Measurements from ENCODE around the gene PPP2R5A. TPM values are rescaled to one million over a fixed set of nuclear protein-coding genes. Genes with fewer than 3 reads are reported as not detected.

Gene PPP2R5A
- total and polyA plus RNA-seq, 8 donors: 38.4 to 72.6 (median 52.5) TPM

DNA sequence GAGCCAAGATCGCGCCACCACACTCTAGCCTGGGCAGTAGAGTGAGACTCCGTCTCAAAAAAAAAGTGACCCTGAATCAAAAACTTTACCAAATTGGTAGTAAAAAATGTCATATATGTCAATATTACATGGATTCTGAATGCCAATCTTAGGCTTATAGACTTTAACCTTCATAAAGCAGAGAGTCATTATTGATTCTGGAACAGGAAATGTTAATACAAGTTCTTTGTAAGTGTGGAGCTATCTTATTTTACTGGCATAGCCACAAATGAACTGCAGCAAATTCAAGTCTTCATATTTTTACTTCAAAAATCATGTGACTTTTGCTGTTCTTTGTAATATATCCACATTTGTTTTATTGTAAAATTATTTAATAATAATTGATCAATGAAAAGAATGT lies 41.3 kb downstream of the PPP2R5A start:
- H3K27me3 ChIP-seq: no peaks in the 10 kb centered on the region
- peaks cover 0 to 23% (median 20%) of the 10 kb centered on the region in 4 donors for H3K36me3 ChIP-seq
- no peak for DNase-seq
- H3K27ac ChIP-seq: no peak overlapping the region
- TF ChIP-seq POLR2A (IDR thresholded peaks at IDR 0.05): no peak
- TF ChIP-seq, protein P1, sequence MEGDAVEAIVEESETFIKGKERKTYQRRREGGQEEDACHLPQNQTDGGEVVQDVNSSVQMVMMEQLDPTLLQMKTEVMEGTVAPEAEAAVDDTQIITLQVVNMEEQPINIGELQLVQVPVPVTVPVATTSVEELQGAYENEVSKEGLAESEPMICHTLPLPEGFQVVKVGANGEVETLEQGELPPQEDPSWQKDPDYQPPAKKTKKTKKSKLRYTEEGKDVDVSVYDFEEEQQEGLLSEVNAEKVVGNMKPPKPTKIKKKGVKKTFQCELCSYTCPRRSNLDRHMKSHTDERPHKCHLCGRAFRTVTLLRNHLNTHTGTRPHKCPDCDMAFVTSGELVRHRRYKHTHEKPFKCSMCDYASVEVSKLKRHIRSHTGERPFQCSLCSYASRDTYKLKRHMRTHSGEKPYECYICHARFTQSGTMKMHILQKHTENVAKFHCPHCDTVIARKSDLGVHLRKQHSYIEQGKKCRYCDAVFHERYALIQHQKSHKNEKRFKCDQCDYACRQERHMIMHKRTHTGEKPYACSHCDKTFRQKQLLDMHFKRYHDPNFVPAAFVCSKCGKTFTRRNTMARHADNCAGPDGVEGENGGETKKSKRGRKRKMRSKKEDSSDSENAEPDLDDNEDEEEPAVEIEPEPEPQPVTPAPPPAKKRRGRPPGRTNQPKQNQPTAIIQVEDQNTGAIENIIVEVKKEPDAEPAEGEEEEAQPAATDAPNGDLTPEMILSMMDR (IDR thresholded peaks at IDR 0.05): no peak
- no peak for TF ChIP-seq POLR2AphosphoS5 (IDR thresholded peaks at IDR 0.05)
- no peak for TF ChIP-seq EP300 (IDR thresholded peaks at IDR 0.05)
- peaks cover 0 to 10% (median 5%) of the 10 kb centered on the region in 4 donors for H3K4me1 ChIP-seq
- no peak overlapping the region for H3K4me3 ChIP-seq
- WGBS, 5 donors: 65 to 99% (median 95%) methylated on average over 3 of the region's 3 CpGs
- no peaks in the 10 kb centered on the region for H3K9me3 ChIP-seq
- intact Hi-C loops (cut with DNase I; ENCODE audit: low total_unique reads): no loop called here

DNA sequence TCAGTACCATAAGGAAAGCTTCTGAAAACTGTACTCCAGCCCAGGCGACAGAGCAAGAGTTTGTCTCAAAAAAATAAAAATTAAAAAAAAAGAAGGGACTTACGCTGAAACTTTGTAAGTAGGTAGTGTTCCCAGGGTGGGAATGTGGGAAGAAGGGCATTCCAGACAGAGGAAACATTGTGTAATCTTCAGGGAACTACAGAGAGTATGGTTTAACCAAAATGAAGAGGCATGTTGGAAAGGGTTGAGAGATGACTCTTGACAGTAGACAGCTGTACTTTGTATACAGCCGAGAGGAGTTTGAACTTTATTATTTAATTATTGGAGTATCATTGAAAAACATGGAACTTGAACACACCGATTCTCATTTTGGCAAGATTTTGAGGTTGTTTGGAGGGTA lies 43.0 kb downstream of the PPP2R5A start:
- no peak for DNase-seq
- Histone ChIP-seq H3K4me3 (no peak overlapping the region), H3K36me3 (peaks cover 0 to 29% (median 28%) of the 10 kb centered on the region in 4 donors), H3K27me3 (no peaks in the 10 kb centered on the region), H3K9me3 (no peaks in the 10 kb centered on the region), H3K4me1 (peaks cover 0 to 10% (median 5%) of the 10 kb centered on the region in 4 donors), H3K27ac (no peak overlapping the region)
- TF ChIP-seq POLR2AphosphoS5 (IDR thresholded peaks at IDR 0.05) (no peak), POLR2A (IDR thresholded peaks at IDR 0.05) (no peak), EP300 (IDR thresholded peaks at IDR 0.05) (no peak)
- TF ChIP-seq, protein P1 (IDR thresholded peaks at IDR 0.05): no peak
- WGBS, 5 donors: 78 to 89% (median 83%) methylated on average over 4 of the region's 4 CpGs
- intact Hi-C loops (cut with DNase I; ENCODE audit: low total_unique reads): no loop called here

DNA sequence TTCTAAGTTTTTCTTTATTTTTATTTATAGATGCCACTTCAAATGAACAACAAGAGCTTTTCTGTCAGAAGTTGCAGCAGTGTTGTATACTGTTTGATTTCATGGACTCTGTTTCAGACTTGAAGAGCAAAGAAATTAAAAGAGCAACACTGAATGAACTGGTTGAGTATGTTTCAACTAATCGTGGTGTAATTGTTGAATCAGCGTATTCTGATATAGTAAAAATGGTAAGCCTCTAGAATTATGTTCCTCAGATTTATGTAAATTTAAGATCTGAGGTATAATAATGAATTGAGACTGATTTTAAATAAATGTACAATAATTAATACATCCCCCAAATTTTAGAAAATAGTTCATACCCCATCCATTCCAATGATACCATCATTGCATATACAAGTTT lies 43.9 kb downstream of the PPP2R5A start:
- intact Hi-C loops (cut with DNase I; ENCODE audit: low total_unique reads): no loop called here
- TF ChIP-seq POLR2AphosphoS5 (IDR thresholded peaks at IDR 0.05) (no peak), POLR2A (IDR thresholded peaks at IDR 0.05) (no peak), EP300 (IDR thresholded peaks at IDR 0.05) (no peak)
- TF ChIP-seq, protein P1 (IDR thresholded peaks at IDR 0.05): no peak
- Histone ChIP-seq H3K27ac (no peak overlapping the region), H3K9me3 (no peaks in the 10 kb centered on the region), H3K4me3 (no peak overlapping the region), H3K4me1 (peaks cover 0 to 10% (median 5%) of the 10 kb centered on the region in 4 donors), H3K36me3 (peaks cover 8 to 38% (median 36%) of the 10 kb centered on the region in 4 donors), H3K27me3 (no peaks in the 10 kb centered on the region)
- no peak for DNase-seq
- WGBS, 5 donors: 85 to 96% (median 91%) methylated on average over 2 of the region's 2 CpGs

DNA sequence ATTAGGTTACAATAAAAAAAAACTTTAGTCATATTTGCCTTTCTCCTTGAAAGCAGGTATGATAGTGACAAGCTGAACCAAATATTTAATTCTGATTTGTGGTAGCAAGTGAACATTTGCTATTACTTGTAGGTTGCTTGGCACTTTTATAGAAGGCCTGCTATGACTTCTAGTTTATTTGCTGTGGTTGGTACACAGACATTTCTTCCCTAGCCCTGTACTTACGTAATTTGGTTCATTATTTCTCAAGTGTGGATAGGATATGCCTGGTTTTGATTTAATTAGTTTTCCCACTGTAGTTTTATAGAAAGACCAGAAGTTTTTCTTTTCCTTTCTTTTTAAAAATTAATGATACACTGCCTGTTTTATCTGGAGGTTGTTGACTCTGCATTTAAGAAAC lies 55.9 kb downstream of the PPP2R5A start:
- TF ChIP-seq EP300 (IDR thresholded peaks at IDR 0.05): no peak
- TF ChIP-seq POLR2AphosphoS5 (IDR thresholded peaks at IDR 0.05): no peak
- no peak for TF ChIP-seq POLR2A (IDR thresholded peaks at IDR 0.05)
- TF ChIP-seq, protein P1 (IDR thresholded peaks at IDR 0.05): no peak
- Histone ChIP-seq H3K4me1 (peaks cover 0 to 12% (median 5%) of the 10 kb centered on the region in 4 donors), H3K36me3 (peaks cover 9 to 72% (median 53%) of the 10 kb centered on the region in 4 donors), H3K9me3 (no peaks in the 10 kb centered on the region), H3K27me3 (no peaks in the 10 kb centered on the region), H3K27ac (no peak overlapping the region), H3K4me3 (no peak overlapping the region)
- no peak for DNase-seq
- WGBS, 5 donors: 51 to 85% (median 73%) methylated on average over 1 of the region's 1 CpG
- intact Hi-C loops (cut with DNase I; ENCODE audit: low total_unique reads): no loop called here
